IMR-90 (cell line): ENCODE results near the gene TSC22D3. TPM values are rescaled to one million over a fixed set of nuclear protein-coding genes. Genes with fewer than 3 reads are reported as not detected.

ENCODE experiments used
- ATAC-seq: fragments of 200-7000 bp; cut with Tn5 transposase; 2 replicates; pipeline ENCODE4 v1.9.1; 2020; ENCODE audit warnings: low read depth, mild to moderate bottlenecking, moderate library complexity
- BruUV-seq: library from RNA; stranded (reverse); fragments of 400-500 nt; replicated peaks from 2 replicates; lab custom pipeline; 2021; lab: Mats Ljungman, UMichigan
- CTCF ChIA-PET: fragments of 300-600 bp; formaldehyde crosslinking; extraction: SDS; loops from one replicate; lab custom pipeline; 2021; ENCODE audit warnings: antibody characterized with exemption; lab: Yijun Ruan, JAX
- POLR2A ChIA-PET: fragments of 300-600 bp; sonication (Branson Sonifier 250); formaldehyde crosslinking; loops from one replicate; lab custom pipeline; 2022; ENCODE audit warnings: antibody characterized with exemption; ENCODE audit not compliant: unreplicated experiment; lab: Charles Lee
- DNase-seq: peaks from one replicate; pipeline ENCODE4 v3.0.0; 2013
- H2AFZ ChIP-seq: replicated peaks from 2 replicates; pipeline ENCODE3; 2013; ENCODE audit warnings: low read length, mild to moderate bottlenecking; ENCODE audit not compliant: poor library complexity
- H2AK5ac ChIP-seq: 2 replicates; pipeline ENCODE4 v1.6.1; 2013; ENCODE audit warnings: low read depth, low read length, inconsistent platforms
- H2AK9ac ChIP-seq: replicated peaks from 2 replicates; pipeline ENCODE3; 2013; ENCODE audit warnings: mild to moderate bottlenecking, low read depth, low read length, moderate library complexity; ENCODE audit not compliant: poor library complexity
- H2BK120ac ChIP-seq: 2 replicates; pipeline ENCODE4 v1.6.1; 2013; ENCODE audit warnings: low read depth, low read length, inconsistent platforms
- H2BK15ac ChIP-seq: 3 replicates; pipeline ENCODE4 v1.6.1; 2013; ENCODE audit warnings: low read depth, low read length, inconsistent platforms
- H2BK20ac ChIP-seq: 2 replicates; pipeline ENCODE4 v1.6.1; 2013; ENCODE audit warnings: low read depth, mild to moderate bottlenecking, inconsistent platforms, low read length, moderate library complexity
- H2BK5ac ChIP-seq: 2 replicates; pipeline ENCODE4 v1.6.1; 2013; ENCODE audit warnings: mild to moderate bottlenecking, low read depth, low read length, inconsistent platforms; ENCODE audit not compliant: poor library complexity, severe bottlenecking
- H3K14ac ChIP-seq: replicated peaks from 2 replicates; pipeline ENCODE4 v1.6.1; 2013; ENCODE audit warnings: low read depth, low read length, inconsistent platforms
- H3K18ac ChIP-seq: 2 replicates; pipeline ENCODE4 v1.6.1; 2013; ENCODE audit warnings: low read depth, low read length, control low read depth
- H3K23ac ChIP-seq: 2 replicates; pipeline ENCODE4 v1.6.1; 2013; ENCODE audit warnings: low read depth, low read length, inconsistent platforms
- H3K27ac ChIP-seq: 2 replicates; pipeline ENCODE4 v1.5.1; 2013; ENCODE audit warnings: mild to moderate bottlenecking, control low read depth, low read length; ENCODE audit not compliant: insufficient read depth
- H3K27me3 ChIP-seq: 2 replicates; pipeline ENCODE4 v1.6.1; 2013; ENCODE audit warnings: low read length; ENCODE audit not compliant: control insufficient read depth, insufficient read depth
- H3K36me3 ChIP-seq: 2 replicates; pipeline ENCODE4 v1.6.1; 2013; ENCODE audit warnings: low read length, mixed read lengths; ENCODE audit not compliant: control insufficient read depth, insufficient read depth
- H3K4ac ChIP-seq: 2 replicates; pipeline ENCODE4 v1.6.1; 2013; ENCODE audit warnings: low read depth, low read length, inconsistent platforms
- H3K4me1 ChIP-seq: 2 replicates; pipeline ENCODE4 v1.6.1; 2013; ENCODE audit warnings: low read length, mixed read lengths; ENCODE audit not compliant: control insufficient read depth, insufficient read depth
- H3K4me2 ChIP-seq: 2 replicates; pipeline ENCODE4 v1.6.1; 2013; ENCODE audit warnings: low read depth, mild to moderate bottlenecking, control low read depth, low read length, moderate library complexity
- H3K4me3 ChIP-seq: 2 replicates; pipeline ENCODE4 v1.5.1; 2013; ENCODE audit warnings: low read depth, mild to moderate bottlenecking, control low read depth, low read length, moderate library complexity; ENCODE audit not compliant: insufficient read depth
- H3K56ac ChIP-seq: 2 replicates; pipeline ENCODE4 v1.6.1; 2013; ENCODE audit warnings: low read length, inconsistent platforms; ENCODE audit not compliant: insufficient read depth; ENCODE audit errors: extremely low read depth
- H3K79me1 ChIP-seq, 2 experiments: 2 replicates each; pipeline ENCODE4 v1.6.1; 2013; ENCODE audit warnings: low read length in 2 of 2, inconsistent platforms in 1 of 2, low read depth in 1 of 2
- H3K9ac ChIP-seq: 2 replicates; pipeline ENCODE4 v1.6.1; 2013; ENCODE audit warnings: low read depth, low read length, control low read depth
- H3K9me1 ChIP-seq: 2 replicates; pipeline ENCODE4 v1.6.1; 2013; ENCODE audit warnings: low read length, inconsistent platforms; ENCODE audit not compliant: insufficient read depth
- H3K9me3 ChIP-seq: 2 replicates; pipeline ENCODE4 v1.6.1; 2013; ENCODE audit warnings: low read length; ENCODE audit not compliant: control insufficient read depth, insufficient read depth
- H4K20me1 ChIP-seq: 2 replicates; pipeline ENCODE4 v1.6.1; 2013; ENCODE audit warnings: low read length, inconsistent platforms; ENCODE audit not compliant: insufficient read depth
- H4K5ac ChIP-seq: 2 replicates; pipeline ENCODE4 v1.6.1; 2013; ENCODE audit warnings: mild to moderate bottlenecking, low read depth, low read length, control low read depth
- H4K8ac ChIP-seq, 2 experiments: 2 replicates each; pipeline ENCODE4 v1.6.1; 2013; ENCODE audit warnings: low read depth in 2 of 2, low read length in 2 of 2, control low read depth in 1 of 2, inconsistent platforms in 1 of 2
- H4K91ac ChIP-seq: 2 replicates; pipeline ENCODE4 v1.6.1; 2013; ENCODE audit warnings: low read depth, low read length, inconsistent platforms; ENCODE audit not compliant: insufficient read depth
- BHLHE40 ChIP-seq: fragments of 150-350 bp; IDR thresholded peaks from 2 replicates; pipeline ENCODE4 v1.6.1; 2016; ENCODE audit warnings: mild to moderate bottlenecking, low read depth, low read length
- CEBPB ChIP-seq: IDR thresholded peaks from 2 replicates; pipeline ENCODE4 v1.6.1; 2012; ENCODE audit warnings: low read depth, low read length, improper control_type of control experiment
- CHD1 ChIP-seq: IDR thresholded peaks from 2 replicates; pipeline ENCODE4 v1.6.1; 2012; ENCODE audit warnings: low read depth, low read length, improper control_type of control experiment
- CTCF ChIP-seq: conservative IDR thresholded peaks from 2 replicates; pipeline ENCODE4 v1.5.1; 2012; ENCODE audit warnings: mild to moderate bottlenecking, low read depth, low read length, improper control_type of control experiment
- ELK1 ChIP-seq: fragments of 150-350 bp; IDR thresholded peaks from 2 replicates; pipeline ENCODE4 v1.6.1; 2016; ENCODE audit warnings: low read depth, mild to moderate bottlenecking, low read length, moderate library complexity, borderline replicate concordance
- FOS ChIP-seq: fragments of 150-350 bp; IDR thresholded peaks from 2 replicates; pipeline ENCODE4 v1.6.1; 2016; ENCODE audit warnings: low read depth, low read length
- MAFK ChIP-seq: IDR thresholded peaks from 2 replicates; pipeline ENCODE4 v1.6.1; 2012; ENCODE audit warnings: low read depth, low read length, improper control_type of control experiment
- MAZ ChIP-seq: IDR thresholded peaks from 2 replicates; pipeline ENCODE4 v1.6.1; 2012; ENCODE audit warnings: low read depth, mild to moderate bottlenecking, low read length, improper control_type of control experiment, moderate library complexity, borderline replicate concordance
- MXI1 ChIP-seq: IDR thresholded peaks from 2 replicates; pipeline ENCODE4 v1.6.1; 2012; ENCODE audit warnings: low read depth, mild to moderate bottlenecking, low read length, moderate library complexity, borderline replicate concordance
- NFE2L2 ChIP-seq: fragments of 150-350 bp; IDR thresholded peaks from 2 replicates; pipeline ENCODE4 v1.6.1; 2016; ENCODE audit warnings: low read depth, mild to moderate bottlenecking, low read length
- POLR2A ChIP-seq: IDR thresholded peaks from 2 replicates; pipeline ENCODE4 v1.6.1; 2012; ENCODE audit warnings: mild to moderate bottlenecking, low read depth, low read length
- RAD21 ChIP-seq: IDR thresholded peaks from 2 replicates; pipeline ENCODE4 v1.6.1; 2012; ENCODE audit warnings: low read length, improper control_type of control experiment
- RCOR1 ChIP-seq: IDR thresholded peaks from 2 replicates; pipeline ENCODE4 v1.6.1; 2012; ENCODE audit warnings: mild to moderate bottlenecking, low read length, improper control_type of control experiment; ENCODE audit not compliant: insufficient replicate concordance
- RFX5 ChIP-seq: IDR thresholded peaks from 2 replicates; pipeline ENCODE4 v1.8.0; 2012; ENCODE audit warnings: low read depth, mild to moderate bottlenecking, low read length, moderate library complexity
- SMC3 ChIP-seq: fragments of 150-350 bp; IDR thresholded peaks from 2 replicates; pipeline ENCODE4 v1.6.1; 2016; ENCODE audit warnings: low read depth, mild to moderate bottlenecking, antibody characterized with exemption, low read length, moderate library complexity
- USF2 ChIP-seq: fragments of 150-350 bp; IDR thresholded peaks from 2 replicates; pipeline ENCODE4 v1.6.1; 2017; ENCODE audit warnings: mild to moderate bottlenecking, antibody characterized with exemption, low read length, low read depth
- WGBS, 2 experiments: methylation state at CpG; one replicate each; pipeline versions ENCODE4 v1.1.5 to v1.1.7; 2013; ENCODE audit warnings: missing lambda C conversion rate in 2 of 2; ENCODE audit not compliant: insufficient read length in 1 of 2; ENCODE audit errors: extremely low coverage in 2 of 2; 5-methylcytosine and 5-hydroxymethylcytosine counted together
- dilution Hi-C: fragments of 300-500 bp; cut with HindIII; formaldehyde crosslinking; loops from one replicate; pipeline ENCODE4 v1.14.3; 2018; ENCODE audit warnings: low sequenced_read_pairs; ENCODE audit not compliant: unreplicated experiment
- in situ Hi-C: fragments of 300-500 bp; cut with MboI; formaldehyde crosslinking; loops from 3 replicates; pipeline ENCODE4 v1.14.3; 2019; ENCODE audit warnings: low sequenced_read_pairs, inconsistent platforms, mixed read lengths
- intact Hi-C: fragments of 100-400 bp; cut with micrococcal nuclease; formaldehyde crosslinking; loops from 2 replicates; pipeline ENCODE4 v1.10.0; 2022
- polyA plus RNA-seq, 3 experiments: library from polyadenylated mRNA; depleted of rRNA; stranded (reverse); fragments of >200 nt; gene quantifications; 2 replicates each; pipeline ENCODE4 v1.2.3, GENCODE V29; 2012; ENCODE audit warnings: low replicate concordance in 1 of 3
- total RNA-seq: library from RNA; depleted of rRNA; stranded (reverse); fragments of >200 nt; gene quantifications from 2 replicates; pipeline ENCODE4 v1.2.3, GENCODE V29; 2012

TSC22D3 gene
- total and polyA plus RNA-seq, 2 of the 4 experiments (the other 2 are of a cell fraction), result 9.9 to 14.0 TPM

GRCh38 chrX:107823042-107823441, 47.5 kb upstream of the TSC22D3 start:
- Histone ChIP-seq H3K23ac (no peak overlapping the region), H3K18ac (no peak overlapping the region), H3K4me1 (no peaks in the 10 kb centered on the region), H2BK5ac (no peak overlapping the region), H3K4me2 (no peak overlapping the region), H2BK15ac (no peak overlapping the region), H3K56ac (no peak overlapping the region), H3K4ac (no peak overlapping the region), H3K36me3 (no peaks in the 10 kb centered on the region), H2AFZ (no peak overlapping the region), H3K27ac (no peak overlapping the region), H2BK120ac (no peak overlapping the region), H3K14ac (no peak overlapping the region), H3K9me3 (peaks cover 9% of the 10 kb centered on the region), H4K91ac (no peak overlapping the region), H4K5ac (no peak overlapping the region), H2BK20ac (no peak overlapping the region), H3K9me1 (no peaks in the 10 kb centered on the region), H3K4me3 (no peak overlapping the region), H2AK9ac (no peak overlapping the region), H4K8ac (no peak overlapping the region), H3K79me1 (no peaks in the 10 kb centered on the region), H4K20me1 (no peaks in the 10 kb centered on the region; the same call in 1 of the 2 replicates), H3K9ac (no peak overlapping the region), H2AK5ac (no peak overlapping the region), H3K27me3 (peaks cover 6% of the 10 kb centered on the region; the same call in 1 of the 2 replicates)
- TF ChIP-seq CHD1 (no peak), ELK1 (no peak), USF2 (no peak), RFX5 (no peak), RAD21 (no peak), MAZ (no peak), MAFK (no peak), FOS (no peak), CTCF (no peak), NFE2L2 (no peak), CEBPB (no peak), POLR2A (no peak), MXI1 (no peak), RCOR1 (no peak), SMC3 (no peak), BHLHE40 (no peak)
- dilution Hi-C loops (no loop called here), intact Hi-C loops (no loop called here), in situ Hi-C loops (no loop called here)
- no CpG with 5 or more reads among the region's 2 CpGs for WGBS, 2 experiments
- ATAC-seq (no peak), DNase-seq (no peak)
- no TSS peak for BruUV-seq
- ChIA-PET POLR2A (no interaction called here), CTCF (no interaction called here)
